Right lobe of liver (tissue), 6 donors: Measurements from ENCODE around the gene PCDHGA5. TPM values are rescaled to one million over a fixed set of nuclear protein-coding genes. Genes with fewer than 3 reads are reported as not detected.
"Not testable (repeated sequence)": the region's sequence is repeated elsewhere in the genome, so short reads cannot be mapped to it uniquely, and the experiment has no call there.

Experiments
- ATAC-seq, 4 donors: fragments of 200-7000 bp; cut with Tn5 transposase; one replicate each; pipeline ENCODE4 v1.9.1; 2020; ENCODE audit warnings: mild to moderate bottlenecking in 4 of 4, moderate library complexity in 4 of 4
- DNase-seq, 3 donors: peaks; one replicate each; pipeline ENCODE4 v3.0.0-alpha.2; 2020
- H3K27ac ChIP-seq, 3 donors: fragments of 200-600 bp; one replicate each; pipeline ENCODE4 v1.8.0; 2022
- H3K27me3 ChIP-seq, 2 donors: fragments of 200-600 bp; one replicate each; pipeline ENCODE4 v1.8.0; 2022
- H3K36me3 ChIP-seq, 4 donors: fragments of 200-600 bp; sonication (generic) in 1 of 4; one replicate each; pipeline versions ENCODE4 v1.5.1 to v1.8.0; 2017 to 2022; ENCODE audit warnings: control low read depth in 1 of 4
- H3K4me1 ChIP-seq, 4 donors: fragments of 200-600 bp; sonication (generic) in 1 of 4; one replicate each; pipeline versions ENCODE4 v1.5.1 to v1.8.0; 2017 to 2022; ENCODE audit warnings: control low read depth in 1 of 4
- H3K4me3 ChIP-seq, 3 donors: fragments of 200-600 bp; one replicate each; pipeline ENCODE4 v1.8.0; 2022
- H3K9me3 ChIP-seq, 4 donors: fragments of 200-600 bp; sonication (generic) in 1 of 4; one replicate each; pipeline versions ENCODE4 v1.5.1 to v1.8.0; 2017 to 2022; ENCODE audit warnings: control low read depth in 1 of 4
- POLR2A ChIP-seq: fragments of 450-650 bp; IDR thresholded peaks from one replicate; pipeline ENCODE4 v1.6.1; 2017; ENCODE audit warnings: antibody characterized with exemption, mild to moderate bottlenecking
- WGBS: methylation state at CpG from one replicate; pipeline ENCODE4 v1.1.6; 2018; ENCODE audit warnings: low coverage, low lambda C conversion rate; ENCODE audit not compliant: insufficient coverage; ENCODE audit errors: missing lambda C conversion rate; 5-methylcytosine and 5-hydroxymethylcytosine counted together
- intact Hi-C, 2 donors: fragments of 100-400 bp; cut with DNase I; formaldehyde crosslinking; loops; one replicate each; pipeline versions ENCODE4 v1.11.2 to v1.14.1; 2022
- total RNA-seq, 6 experiments: library from RNA; depleted of rRNA in 2 of 6; stranded (reverse); fragments of >200 nt in 2 of 6; fragmentation: NEBNext Ultra II Directional in 3 of 6; extraction: Animal tissue kit (Norgen Biotek cat#: 25700) in 3 of 6; gene quantifications; one replicate each; pipeline versions ENCODE4 v1.1.0 to v1.2.4, GENCODE V29; 2016 to 2023
- TF ChIP-seq, protein P1 (sequence below), 4 donors: fragments of 200-600 bp in 3 of 4; fragments of 450-650 bp in 1 of 4; IDR thresholded peaks; one replicate each; pipeline versions ENCODE4 v1.5.1 to v1.8.0; 2016 to 2022; ENCODE audit warnings: antibody characterized with exemption in 4 of 4, mild to moderate bottlenecking in 2 of 4
- donor health status: DM: no; HTN: yes; CAD: no.
- donor health status: DM: no; HTN: no; CAD: no.
- donor health status: DM: no; HTN: no; CAD: no.
- donor health status: DM: no; HTN: yes; CAD: no.
- donor health status: DM: no; HTN: yes; CAD: no.

The PCDHGA5 gene
- total RNA-seq, 6 experiments from 2014 or later: 0.32 to 1.2 (median 0.57) TPM

DNA sequence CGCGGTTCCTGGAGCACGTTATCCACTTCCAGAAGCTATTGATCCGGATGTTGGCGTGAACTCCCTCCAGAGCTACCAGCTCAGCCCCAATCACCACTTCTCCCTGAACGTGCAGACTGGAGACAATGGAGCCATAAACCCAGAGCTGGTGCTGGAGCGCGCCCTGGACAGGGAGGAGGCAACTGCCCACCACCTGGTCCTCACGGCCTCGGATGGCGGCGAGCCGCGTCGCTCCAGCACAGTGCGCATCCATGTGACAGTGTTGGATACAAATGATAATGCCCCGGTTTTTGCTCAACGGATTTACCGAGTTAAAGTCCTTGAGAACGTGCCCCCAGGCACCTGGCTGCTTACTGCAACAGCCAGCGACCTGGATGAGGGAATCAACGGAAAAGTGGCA is 39.4 kb downstream of the PCDHGA5 start:
- H3K4me3 ChIP-seq: no peak overlapping the region
- TF ChIP-seq, protein P1, sequence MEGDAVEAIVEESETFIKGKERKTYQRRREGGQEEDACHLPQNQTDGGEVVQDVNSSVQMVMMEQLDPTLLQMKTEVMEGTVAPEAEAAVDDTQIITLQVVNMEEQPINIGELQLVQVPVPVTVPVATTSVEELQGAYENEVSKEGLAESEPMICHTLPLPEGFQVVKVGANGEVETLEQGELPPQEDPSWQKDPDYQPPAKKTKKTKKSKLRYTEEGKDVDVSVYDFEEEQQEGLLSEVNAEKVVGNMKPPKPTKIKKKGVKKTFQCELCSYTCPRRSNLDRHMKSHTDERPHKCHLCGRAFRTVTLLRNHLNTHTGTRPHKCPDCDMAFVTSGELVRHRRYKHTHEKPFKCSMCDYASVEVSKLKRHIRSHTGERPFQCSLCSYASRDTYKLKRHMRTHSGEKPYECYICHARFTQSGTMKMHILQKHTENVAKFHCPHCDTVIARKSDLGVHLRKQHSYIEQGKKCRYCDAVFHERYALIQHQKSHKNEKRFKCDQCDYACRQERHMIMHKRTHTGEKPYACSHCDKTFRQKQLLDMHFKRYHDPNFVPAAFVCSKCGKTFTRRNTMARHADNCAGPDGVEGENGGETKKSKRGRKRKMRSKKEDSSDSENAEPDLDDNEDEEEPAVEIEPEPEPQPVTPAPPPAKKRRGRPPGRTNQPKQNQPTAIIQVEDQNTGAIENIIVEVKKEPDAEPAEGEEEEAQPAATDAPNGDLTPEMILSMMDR (IDR thresholded peaks at IDR 0.05): no peak
- no peaks in the 10 kb centered on the region for H3K4me1 ChIP-seq
- 27% methylated on average over 17 of the region's 22 CpGs for WGBS
- no peak overlapping the region for H3K27ac ChIP-seq
- intact Hi-C loops: loop anchor here in 1 of 2 donors (10.0 kb wide), 1 partner anchor 151 kb away; no protein-coding TSS in a partner anchor
- DNase-seq: no peak
- ATAC-seq: no peak
- no peaks in the 10 kb centered on the region for H3K36me3 ChIP-seq
- peaks cover 0 to 22% (median 4%) of the 10 kb centered on the region in 4 donors for H3K9me3 ChIP-seq
- no peaks in the 10 kb centered on the region for H3K27me3 ChIP-seq

DNA sequence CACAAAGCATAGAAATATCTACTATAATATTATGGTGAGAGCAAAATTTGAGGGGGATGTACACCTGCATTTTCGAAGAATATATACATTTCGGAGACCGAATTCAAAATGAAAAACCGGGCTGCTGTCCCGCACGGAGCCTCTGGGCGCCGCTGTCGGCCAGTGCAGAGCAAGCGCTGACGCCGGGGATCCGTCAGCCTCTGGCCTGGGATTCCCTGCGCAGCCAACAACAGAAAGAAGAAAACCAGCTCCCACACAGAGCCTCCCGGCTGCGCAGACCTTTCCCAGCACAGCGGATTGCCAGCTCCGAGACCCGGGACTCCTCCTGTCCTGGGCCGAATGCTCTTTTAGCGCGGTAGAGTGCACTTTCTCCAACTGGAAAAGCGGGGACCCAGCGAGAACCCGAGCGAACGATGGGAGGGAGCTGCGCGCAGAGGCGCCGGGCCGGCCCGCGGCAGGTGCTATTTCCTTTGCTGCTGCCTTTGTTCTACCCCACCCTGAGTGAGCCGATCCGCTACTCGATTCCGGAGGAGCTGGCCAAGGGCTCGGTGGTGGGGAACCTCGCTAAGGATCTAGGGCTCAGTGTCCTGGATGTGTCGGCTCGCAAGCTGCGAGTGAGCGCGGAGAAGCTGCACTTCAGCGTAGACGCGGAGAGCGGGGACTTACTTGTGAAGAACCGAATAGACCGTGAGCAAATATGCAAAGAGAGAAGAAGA is 44.0 kb downstream of the PCDHGA5 start, which contains the start of gene PCDHGB6:
TSS of gene PCDHGB6 (plus strand) at position 232 of the 716 bp plus-strand sequence. CDS start at position 414, 182 bp downstream.
- peak; percentile 58 to 68 (median 66) for DNase-seq
- H3K4me3 ChIP-seq: peak within 1 kb of the TSS; percentile 14 to 44 (median 25)
- H3K9me3 ChIP-seq: peaks cover 0 to 15% (median 5%) of the 10 kb centered on the region in 4 donors
- ATAC-seq: peak; percentile 92 to 98 (median 96)
- not testable (repeated sequence) for H3K27me3 ChIP-seq, H3K27ac ChIP-seq, H3K36me3 ChIP-seq, H3K4me1 ChIP-seq
- WGBS: 9% methylated on average over 24 of the region's 51 CpGs
- intact Hi-C loops: loop anchor here in 1 of 2 donors (10.0 kb wide), 1 partner anchor 147 kb away; no protein-coding TSS in a partner anchor
- TF ChIP-seq, protein P1 (IDR thresholded peaks at IDR 0.05): peak; percentile 51 to 62 (median 53)

DNA sequence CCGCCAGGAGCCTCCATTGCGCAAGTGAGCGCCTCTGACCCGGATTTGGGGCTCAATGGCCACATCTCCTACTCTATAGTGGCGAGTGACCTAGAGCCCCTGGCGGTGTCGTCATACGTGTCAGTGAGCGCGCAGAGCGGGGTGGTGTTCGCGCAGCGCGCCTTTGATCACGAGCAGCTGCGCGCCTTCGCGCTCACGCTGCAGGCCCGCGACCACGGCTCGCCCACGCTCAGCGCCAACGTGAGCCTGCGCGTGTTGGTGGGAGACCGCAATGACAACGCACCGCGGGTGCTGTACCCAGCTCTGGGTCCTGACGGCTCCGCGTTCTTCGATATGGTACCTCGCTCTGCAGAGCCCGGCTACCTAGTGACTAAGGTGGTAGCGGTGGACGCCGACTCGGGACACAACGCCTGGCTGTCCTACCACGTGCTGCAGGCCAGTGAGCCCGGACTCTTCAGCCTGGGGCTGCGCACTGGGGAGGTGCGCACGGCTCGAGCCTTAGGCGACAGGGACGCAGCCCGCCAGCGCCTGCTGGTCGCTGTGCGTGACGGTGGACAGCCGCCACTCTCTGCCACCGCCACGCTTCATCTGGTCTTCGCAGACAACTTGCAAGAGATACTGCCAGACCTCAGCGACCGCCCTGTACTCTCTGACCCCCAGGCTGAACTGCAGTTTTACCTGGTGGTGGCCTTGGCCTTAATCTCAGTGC is 45.8 kb downstream of the PCDHGA5 start:
- peaks cover 0 to 6% (median 5%) of the 10 kb centered on the region in 4 donors for H3K9me3 ChIP-seq
- H3K4me3 ChIP-seq: no peak overlapping the region
- no peaks in the 10 kb centered on the region for H3K4me1 ChIP-seq
- H3K27ac ChIP-seq: no peak overlapping the region
- TF ChIP-seq, protein P1 (IDR thresholded peaks at IDR 0.05): no peak
- TF ChIP-seq POLR2A: no peak
- no peaks in the 10 kb centered on the region for H3K27me3 ChIP-seq
- WGBS: 33% methylated on average over 11 of the region's 64 CpGs
- intact Hi-C loops: loop anchor here (10.0 kb wide), 2 partner anchors 145 to 165 kb away; partner anchors contain the start of gene PCDHB15 (in 1 of the 2)
- H3K36me3 ChIP-seq: no peaks in the 10 kb centered on the region
- no peak for ATAC-seq
- peak in 1 of 3 donors; percentile 32 for DNase-seq

DNA sequence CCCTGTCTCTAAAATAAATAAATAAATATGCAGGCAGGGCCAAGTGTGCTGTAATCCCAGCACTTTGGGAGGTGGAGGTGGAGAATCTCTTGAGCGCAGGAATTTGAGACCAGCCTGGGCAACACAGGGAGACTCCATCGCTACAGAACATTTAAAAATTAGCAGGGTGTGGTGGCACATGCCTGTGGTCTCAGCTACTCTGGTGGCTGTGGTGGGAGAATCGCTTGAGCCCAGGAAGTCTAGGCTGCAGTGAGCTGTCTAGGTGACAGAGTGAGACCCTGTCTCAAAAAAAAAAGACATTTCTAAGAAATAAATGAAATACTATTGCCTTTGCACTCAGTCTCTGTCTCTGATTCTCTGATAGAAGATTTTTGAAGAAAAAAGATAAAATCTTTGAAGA is 47.6 kb downstream of the PCDHGA5 start:
- DNase-seq (no peak), ATAC-seq (no peak)
- Histone ChIP-seq H3K4me1 (no peaks in the 10 kb centered on the region), H3K27ac (no peak overlapping the region), H3K9me3 (peaks cover 0 to 15% (median 5%) of the 10 kb centered on the region in 4 donors), H3K27me3 (no peaks in the 10 kb centered on the region), H3K4me3 (no peak overlapping the region), H3K36me3 (no peaks in the 10 kb centered on the region)
- 70% methylated on average over 3 of the region's 3 CpGs for WGBS
- TF ChIP-seq, protein P1 (IDR thresholded peaks at IDR 0.05): no peak
- no peak for TF ChIP-seq POLR2A
- intact Hi-C loops: loop anchor here in 1 of 2 donors (10.0 kb wide), 1 partner anchor 167 kb away; the partner anchor contains the start of gene PCDHB15
